SK-N-SH treated with all-trans-retinoic acid at 6 μM for 48 hours (cell line): ENCODE data around the gene PI16.

ENCODE experiments used
- ATAC-seq: fragments of 200-7000 bp; cut with Tn5 transposase; 3 replicates; pipeline ENCODE4 v1.9.1; 2020; ENCODE audit warnings: mild to moderate bottlenecking, moderate library complexity
- ARNTL ChIP-seq: fragments of 450-650 bp; formaldehyde crosslinking; IDR thresholded peaks from 2 replicates; pipeline ENCODE4 v1.5.0; 2020; ENCODE audit warnings: low read depth, mild to moderate bottlenecking, moderate library complexity, borderline replicate concordance
- BACH2 ChIP-seq: fragments of 250-450 bp; sonication (Bioruptor Pico); IDR thresholded peaks from 2 replicates; pipeline ENCODE4 v1.9.0; 2021; ENCODE audit warnings: mild to moderate bottlenecking, borderline replicate concordance
- ESRRG ChIP-seq: fragments of 250-450 bp; sonication (Bioruptor Pico); IDR thresholded peaks from 2 replicates; pipeline ENCODE4 v1.6.1; 2021; ENCODE audit warnings: mild to moderate bottlenecking
- GLIS3 ChIP-seq: fragments of 250-450 bp; sonication (Bioruptor Pico); IDR thresholded peaks from 2 replicates; pipeline ENCODE4 v1.5.0; 2020; ENCODE audit warnings: mild to moderate bottlenecking, moderate library complexity
- ISL1 ChIP-seq: fragments of 250-450 bp; sonication (Bioruptor Pico); IDR thresholded peaks from 2 replicates; pipeline ENCODE4 v2.1.2; 2022; ENCODE audit warnings: mild to moderate bottlenecking, moderate library complexity
- OSR1 ChIP-seq: fragments of 250-450 bp; sonication (Bioruptor Pico); IDR thresholded peaks from 2 replicates; pipeline ENCODE4 v1.8.0; 2022; ENCODE audit warnings: moderate library complexity, mild to moderate bottlenecking, inconsistent platforms
- POU6F1 ChIP-seq: fragments of 250-450 bp; sonication (Bioruptor Pico); IDR thresholded peaks from 2 replicates; pipeline ENCODE4 v1.8.0; 2021; ENCODE audit warnings: low read depth, mild to moderate bottlenecking, moderate library complexity, borderline replicate concordance
- PPARA ChIP-seq: fragments of 250-450 bp; sonication (Bioruptor Pico); IDR thresholded peaks from 2 replicates; pipeline ENCODE4 v1.5.0; 2020; ENCODE audit warnings: mild to moderate bottlenecking, borderline replicate concordance
- RARB ChIP-seq: fragments of 250-450 bp; sonication (Bioruptor Pico); IDR thresholded peaks from 2 replicates; pipeline ENCODE4 v1.8.0; 2021; ENCODE audit warnings: mild to moderate bottlenecking, moderate library complexity
- TCF4 ChIP-seq: fragments of 250-450 bp; sonication (Bioruptor Pico); IDR thresholded peaks from 2 replicates; pipeline ENCODE4 v1.8.0; 2021; ENCODE audit warnings: mild to moderate bottlenecking, moderate library complexity, borderline replicate concordance
- TOX ChIP-seq: fragments of 250-450 bp; sonication (Bioruptor Pico); IDR thresholded peaks from 2 replicates; pipeline ENCODE4 v1.8.0; 2021; ENCODE audit warnings: mild to moderate bottlenecking, moderate library complexity, borderline replicate concordance
- TSHZ2 ChIP-seq: fragments of 250-450 bp; sonication (Bioruptor Pico); IDR thresholded peaks from 2 replicates; pipeline ENCODE4 v1.5.0; 2020; ENCODE audit warnings: mild to moderate bottlenecking, moderate library complexity
- ZC3H10 ChIP-seq: fragments of 250-450 bp; sonication (Bioruptor Pico); IDR thresholded peaks from 2 replicates; pipeline ENCODE4 v1.5.1; 2021; ENCODE audit warnings: mild to moderate bottlenecking, moderate library complexity
- ZFP3 ChIP-seq: fragments of 250-450 bp; sonication (Bioruptor Pico); IDR thresholded peaks from 2 replicates; pipeline ENCODE4 v1.5.0; 2020; ENCODE audit warnings: mild to moderate bottlenecking, moderate library complexity
- ZFP30 ChIP-seq: fragments of 450-650 bp; formaldehyde crosslinking; IDR thresholded peaks from 2 replicates; pipeline ENCODE4 v1.5.0; 2022; ENCODE audit warnings: mild to moderate bottlenecking, moderate library complexity
- ZNF565 ChIP-seq: fragments of 450-650 bp; formaldehyde crosslinking; conservative IDR thresholded peaks from 2 replicates; pipeline ENCODE4 v1.5.0; 2020; ENCODE audit warnings: low read depth, mild to moderate bottlenecking, moderate library complexity
- ZNF70 ChIP-seq: fragments of 450-650 bp; formaldehyde crosslinking; IDR thresholded peaks from 2 replicates; pipeline ENCODE4 v1.5.0; 2020; ENCODE audit warnings: mild to moderate bottlenecking, moderate library complexity
- TF ChIP-seq, protein P1 (sequence below): fragments of 250-450 bp; sonication (Bioruptor Pico); IDR thresholded peaks from 2 replicates; pipeline ENCODE4 v1.5.1; 2020; ENCODE audit warnings: low read depth, mild to moderate bottlenecking, moderate library complexity
- TF ChIP-seq, protein P2 (sequence below): fragments of 250-450 bp; sonication (Bioruptor Pico); IDR thresholded peaks from 2 replicates; pipeline ENCODE4 v1.8.0; 2020; ENCODE audit warnings: mild to moderate bottlenecking, moderate library complexity, borderline replicate concordance
- TF ChIP-seq, protein P3 (sequence below): fragments of 250-450 bp; sonication (Bioruptor Pico); IDR thresholded peaks from 2 replicates; pipeline ENCODE4 v1.5.1; 2021; ENCODE audit warnings: mild to moderate bottlenecking, moderate library complexity

Gene PI16

GRCh38 chr6:37005061-37005810 lies 50.7 kb downstream of the PI16 start, which contains the start of gene FGD2:
Gene FGD2, plus strand, starts transcription at chr6:37005655. Its CDS starts 163 bp downstream, at chr6:37005818.
- no peak for ATAC-seq
- TF ChIP-seq, protein P1, sequence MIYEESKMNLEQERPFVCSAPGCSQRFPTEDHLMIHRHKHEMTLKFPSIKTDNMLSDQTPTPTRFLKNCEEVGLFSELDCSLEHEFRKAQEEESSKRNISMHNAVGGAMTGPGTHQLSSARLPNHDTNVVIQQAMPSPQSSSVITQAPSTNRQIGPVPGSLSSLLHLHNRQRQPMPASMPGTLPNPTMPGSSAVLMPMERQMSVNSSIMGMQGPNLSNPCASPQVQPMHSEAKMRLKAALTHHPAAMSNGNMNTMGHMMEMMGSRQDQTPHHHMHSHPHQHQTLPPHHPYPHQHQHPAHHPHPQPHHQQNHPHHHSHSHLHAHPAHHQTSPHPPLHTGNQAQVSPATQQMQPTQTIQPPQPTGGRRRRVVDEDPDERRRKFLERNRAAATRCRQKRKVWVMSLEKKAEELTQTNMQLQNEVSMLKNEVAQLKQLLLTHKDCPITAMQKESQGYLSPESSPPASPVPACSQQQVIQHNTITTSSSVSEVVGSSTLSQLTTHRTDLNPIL = no peak
- TF ChIP-seq ZFP3 (CRISPR knock-in tag) (no peak), ZNF70 (CRISPR knock-in tag) (no peak), BACH2 (no peak), OSR1 (CRISPR knock-in tag) (no peak), ARNTL (CRISPR knock-in tag) (no peak), PPARA (CRISPR knock-in tag) (no peak), TCF4 (CRISPR knock-in tag) (no peak), ISL1 (CRISPR knock-in tag) (no peak), POU6F1 (CRISPR knock-in tag) (no peak), TOX (CRISPR knock-in tag) (no peak), ZNF565 (no peak), ZFP30 (no peak), GLIS3 (CRISPR knock-in tag) (no peak), RARB (no peak), ZC3H10 (CRISPR knock-in tag) (no peak)
- TF ChIP-seq, protein P2, sequence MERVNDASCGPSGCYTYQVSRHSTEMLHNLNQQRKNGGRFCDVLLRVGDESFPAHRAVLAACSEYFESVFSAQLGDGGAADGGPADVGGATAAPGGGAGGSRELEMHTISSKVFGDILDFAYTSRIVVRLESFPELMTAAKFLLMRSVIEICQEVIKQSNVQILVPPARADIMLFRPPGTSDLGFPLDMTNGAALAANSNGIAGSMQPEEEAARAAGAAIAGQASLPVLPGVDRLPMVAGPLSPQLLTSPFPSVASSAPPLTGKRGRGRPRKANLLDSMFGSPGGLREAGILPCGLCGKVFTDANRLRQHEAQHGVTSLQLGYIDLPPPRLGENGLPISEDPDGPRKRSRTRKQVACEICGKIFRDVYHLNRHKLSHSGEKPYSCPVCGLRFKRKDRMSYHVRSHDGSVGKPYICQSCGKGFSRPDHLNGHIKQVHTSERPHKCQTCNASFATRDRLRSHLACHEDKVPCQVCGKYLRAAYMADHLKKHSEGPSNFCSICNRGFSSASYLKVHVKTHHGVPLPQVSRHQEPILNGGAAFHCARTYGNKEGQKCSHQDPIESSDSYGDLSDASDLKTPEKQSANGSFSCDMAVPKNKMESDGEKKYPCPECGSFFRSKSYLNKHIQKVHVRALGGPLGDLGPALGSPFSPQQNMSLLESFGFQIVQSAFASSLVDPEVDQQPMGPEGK (CRISPR knock-in tag) = no peak
- TF ChIP-seq, protein P3, sequence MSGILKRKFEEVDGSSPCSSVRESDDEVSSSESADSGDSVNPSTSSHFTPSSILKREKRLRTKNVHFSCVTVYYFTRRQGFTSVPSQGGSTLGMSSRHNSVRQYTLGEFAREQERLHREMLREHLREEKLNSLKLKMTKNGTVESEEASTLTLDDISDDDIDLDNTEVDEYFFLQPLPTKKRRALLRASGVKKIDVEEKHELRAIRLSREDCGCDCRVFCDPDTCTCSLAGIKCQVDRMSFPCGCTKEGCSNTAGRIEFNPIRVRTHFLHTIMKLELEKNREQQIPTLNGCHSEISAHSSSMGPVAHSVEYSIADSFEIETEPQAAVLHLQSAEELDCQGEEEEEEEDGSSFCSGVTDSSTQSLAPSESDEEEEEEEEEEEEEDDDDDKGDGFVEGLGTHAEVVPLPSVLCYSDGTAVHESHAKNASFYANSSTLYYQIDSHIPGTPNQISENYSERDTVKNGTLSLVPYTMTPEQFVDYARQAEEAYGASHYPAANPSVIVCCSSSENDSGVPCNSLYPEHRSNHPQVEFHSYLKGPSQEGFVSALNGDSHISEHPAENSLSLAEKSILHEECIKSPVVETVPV = no peak

GRCh38 chr6:37005827-37006567 lies 51.5 kb downstream of the PI16 start:
- no peak for TF ChIP-seq OSR1 (CRISPR knock-in tag)
- TF ChIP-seq RARB = no peak
- no peak for TF ChIP-seq ARNTL (CRISPR knock-in tag)
- TF ChIP-seq ZFP3 (CRISPR knock-in tag) = no peak
- TF ChIP-seq, protein P3 = no peak
- TF ChIP-seq ZC3H10 (CRISPR knock-in tag) = no peak
- TF ChIP-seq BACH2 = no peak
- TF ChIP-seq, protein P2 (CRISPR knock-in tag) = no peak
- no peak for TF ChIP-seq ESRRG (CRISPR knock-in tag)
- no peak for TF ChIP-seq TSHZ2
- no peak for TF ChIP-seq ZNF70 (CRISPR knock-in tag)
- TF ChIP-seq TCF4 (CRISPR knock-in tag) = no peak
- no peak for ATAC-seq
